Activated CD4-positive, CD25-positive, alpha-beta regulatory T cell (primary cell): ENCODE results near the gene GTF2H2C.
"Not testable (repeated sequence)": the region's sequence is repeated elsewhere in the genome, so short reads cannot be mapped to it uniquely, and the experiment has no call there.

Experiments used
- DNase-seq, 4 experiments: peaks; one replicate each; lab custom pipeline; 2025; lab: John Stamatoyannopoulos, UW

Gene GTF2H2C

GRCh38 chr5:69566172-69566571, 6.2 kb downstream of the GTF2H2C start:
- DNase-seq: not testable (repeated sequence)

DNA sequence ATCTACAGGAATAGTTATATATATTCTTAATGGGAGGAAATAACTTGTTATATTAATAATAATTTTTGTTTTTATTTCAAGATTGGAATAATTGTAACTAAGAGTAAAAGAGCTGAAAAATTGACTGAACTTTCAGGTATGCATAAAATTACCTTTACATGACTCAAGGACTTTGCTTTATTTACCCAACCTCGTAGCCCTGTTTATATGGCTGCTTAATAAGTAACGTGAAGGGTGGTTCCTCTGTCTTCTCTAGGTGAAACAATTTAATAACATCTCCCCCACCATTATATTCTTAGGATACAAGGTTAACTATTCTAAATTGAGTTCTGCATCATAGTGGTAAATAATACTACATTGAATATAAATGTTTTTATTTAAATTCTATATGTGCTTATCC, 8.1 kb downstream of the GTF2H2C start:
- not testable (repeated sequence) for DNase-seq

DNA sequence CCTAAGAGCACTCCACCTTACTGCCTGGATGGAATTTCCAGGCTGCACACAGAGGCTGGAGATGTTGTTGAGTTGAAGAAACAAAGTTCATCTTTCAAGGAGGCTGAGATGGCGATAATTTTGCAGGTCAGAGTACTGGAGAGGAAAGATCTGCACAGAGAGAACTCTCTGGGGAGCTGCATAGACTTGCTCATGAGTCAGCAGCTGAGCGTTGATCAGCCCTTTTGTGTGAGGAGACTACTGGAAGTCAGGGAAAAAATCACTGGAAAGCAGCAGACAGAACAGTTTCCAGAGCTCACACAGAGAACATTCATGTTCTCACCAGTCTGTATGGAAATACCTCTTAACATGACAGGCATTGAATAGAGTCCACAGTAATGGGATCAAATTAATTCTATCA, 23.4 kb downstream of the GTF2H2C start:
- not testable (repeated sequence) for DNase-seq

GRCh38 chr5:69596114-69596840, 36.3 kb downstream of the GTF2H2C start:
- DNase-seq: not testable (repeated sequence)

DNA sequence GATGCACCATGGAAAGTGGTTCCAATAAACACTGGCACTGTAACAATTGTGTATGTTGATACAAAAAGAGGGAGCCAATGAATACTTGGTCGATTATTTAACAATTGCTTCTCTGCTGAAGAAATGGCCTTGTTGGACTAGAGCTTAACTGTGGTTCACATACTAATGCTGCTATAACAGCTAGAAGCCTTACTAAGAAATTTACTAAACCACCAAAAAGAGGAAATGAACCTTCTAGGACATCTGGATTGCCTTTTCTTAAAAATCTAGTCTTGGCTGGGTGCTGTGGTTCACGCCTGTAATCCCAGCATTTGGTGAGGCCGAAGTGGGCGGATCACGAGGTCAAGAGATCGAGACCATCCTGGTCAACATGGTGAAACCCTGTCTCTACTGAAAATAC, 42.0 kb downstream of the GTF2H2C start:
- DNase-seq: not testable (repeated sequence)

- not testable (repeated sequence) for DNase-seq
These were observed 46.8 kb downstream of the GTF2H2C start for GRCh38 chr5:69606839-69607238.

GRCh38 chr5:69607750-69608149, 47.8 kb downstream of the GTF2H2C start:
- DNase-seq: not testable (repeated sequence)

DNA sequence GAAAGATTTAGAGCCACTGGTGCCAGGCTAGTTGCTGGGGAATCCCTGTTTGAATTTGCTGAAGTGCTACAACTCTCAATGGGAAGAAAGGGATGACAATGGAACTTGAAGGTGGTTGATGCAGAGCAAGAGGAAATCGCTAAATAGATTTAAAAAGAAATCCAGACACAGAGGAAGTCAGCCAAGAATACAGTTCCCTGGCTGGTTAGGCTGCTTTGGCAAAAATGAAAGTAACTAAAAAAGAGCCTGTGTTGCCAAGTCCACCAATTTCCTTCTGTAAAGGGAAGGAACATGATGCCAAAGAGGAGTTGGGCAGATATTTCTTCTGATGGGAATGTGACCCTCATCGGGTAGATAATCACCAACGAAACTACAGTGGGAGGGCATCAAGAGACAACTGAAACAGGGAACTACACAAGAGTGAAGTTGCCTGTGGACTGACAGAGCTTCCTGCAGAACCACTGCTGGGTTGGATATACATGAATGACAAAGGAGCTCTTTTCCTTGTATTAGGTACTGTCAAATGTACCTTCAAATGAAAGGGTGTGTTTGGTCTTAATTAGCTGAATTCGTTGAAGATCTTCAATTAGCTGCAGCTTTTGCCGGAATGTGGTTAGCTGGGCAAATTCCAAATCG, 49.0 kb downstream of the GTF2H2C start:
- DNase-seq: not testable (repeated sequence)

- not testable (repeated sequence) for DNase-seq
These were observed 54.9 kb downstream of the GTF2H2C start for GRCh38 chr5:69614843-69615242.

DNA sequence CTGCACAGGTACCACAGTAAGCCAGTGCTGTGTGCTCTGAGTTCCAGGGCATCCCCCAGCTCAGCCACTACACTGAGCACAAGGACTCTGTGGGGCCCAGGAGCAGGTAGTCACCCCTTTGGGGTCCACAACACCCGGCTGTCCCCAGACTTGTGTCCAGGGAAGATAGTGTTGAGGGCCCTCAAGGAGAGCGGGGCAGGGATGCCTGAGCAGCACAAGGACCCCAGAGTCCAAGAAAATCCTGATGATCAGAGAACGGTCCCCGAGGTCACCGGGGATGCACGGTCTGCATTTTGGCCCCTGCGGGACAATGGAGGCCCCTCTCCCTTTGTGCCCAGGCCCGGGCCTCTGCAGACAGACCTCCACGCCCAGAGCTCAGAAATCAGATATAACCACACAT, 71.9 kb downstream of the GTF2H2C start:
- not testable (repeated sequence) for DNase-seq
